H1 (cell line): Measurements from ENCODE around the gene MAP7D2. TPM values are rescaled to one million over a fixed set of nuclear protein-coding genes. Genes with fewer than 3 reads are reported as not detected.

ENCODE experiments used
- CTCF ChIA-PET: fragments of 300-600 bp; sonication (Branson Sonifier 250); formaldehyde crosslinking; loops from one replicate; lab custom pipeline; 2021; ENCODE audit not compliant: partially characterized antibody; lab: Charles Lee
- POLR2A ChIA-PET: fragments of 300-600 bp; sonication (Branson Sonifier 250); formaldehyde crosslinking; loops from one replicate; lab custom pipeline; 2021; ENCODE audit warnings: inconsistent platforms; ENCODE audit not compliant: partially characterized antibody; lab: Charles Lee
- DNase-seq, 2 experiments: peaks; one replicate each; pipeline versions ENCODE4 v3.0.0 to v3.0.0-alpha.2; 2010 to 2022; ENCODE audit warnings: low spot score in 2 of 2, low read depth in 1 of 2, mixed read lengths in 1 of 2
- FAIRE-seq: peaks from 2 replicates; lab custom pipeline; 2011; peaks lifted over from hg19 to GRCh38; lab: Jason Lieb, UNC
- H2AFZ ChIP-seq: 2 replicates; pipeline ENCODE4 v1.8.1; 2012; ENCODE audit warnings: low read length, inconsistent platforms
- H2AK5ac ChIP-seq: 2 replicates; pipeline ENCODE4 v1.6.1; 2013; ENCODE audit warnings: low read depth, low read length
- H2BK120ac ChIP-seq: replicated peaks from 2 replicates; pipeline ENCODE3; 2013; ENCODE audit warnings: low read depth, low read length, inconsistent platforms
- H2BK12ac ChIP-seq: 2 replicates; pipeline ENCODE4 v1.6.1; 2013; ENCODE audit warnings: low read depth, low read length
- H2BK15ac ChIP-seq: 2 replicates; pipeline ENCODE4 v1.6.1; 2013; ENCODE audit warnings: low read length
- H2BK20ac ChIP-seq: 2 replicates; pipeline ENCODE4 v1.6.1; 2013; ENCODE audit warnings: low read length
- H2BK5ac ChIP-seq: 2 replicates; pipeline ENCODE4 v1.6.1; 2013; ENCODE audit warnings: low read depth, low read length
- H3K14ac ChIP-seq: 2 replicates; pipeline ENCODE4 v1.6.1; 2013; ENCODE audit warnings: inconsistent platforms; ENCODE audit not compliant: insufficient read length
- H3K18ac ChIP-seq: 2 replicates; pipeline ENCODE4 v1.6.1; 2013; ENCODE audit warnings: low read length; ENCODE audit errors: extremely low read depth
- H3K23ac ChIP-seq: 2 replicates; pipeline ENCODE4 v1.6.1; 2013; ENCODE audit warnings: inconsistent platforms; ENCODE audit not compliant: insufficient read length
- H3K23me2 ChIP-seq: 2 replicates; pipeline ENCODE4 v1.6.1; 2013; ENCODE audit warnings: low read depth, low read length
- H3K27ac ChIP-seq: 2 replicates; pipeline ENCODE4 v1.6.1; 2011; ENCODE audit warnings: low read depth, low read length, inconsistent platforms
- H3K27me3 ChIP-seq, 4 experiments: replicated peaks in 1 of 4; 1 replicate in 1 of 4; 2 replicates in 3 of 4; pipeline versions ENCODE4 v1.6.1 to v1.8.1; 2011 to 2013; ENCODE audit warnings: low read length in 3 of 4, mild to moderate bottlenecking in 3 of 4, inconsistent platforms in 2 of 4, mixed read lengths in 2 of 4, moderate library complexity in 1 of 4; ENCODE audit not compliant: control insufficient read depth in 3 of 4, insufficient read depth in 3 of 4; ENCODE audit errors: extremely low read depth in 1 of 4
- H3K36me3 ChIP-seq, 4 experiments: 2 replicates each; pipeline versions ENCODE4 v1.6.1 to v1.8.1; 2011 to 2013; ENCODE audit warnings: mild to moderate bottlenecking in 4 of 4, low read length in 3 of 4, moderate library complexity in 2 of 4, control low read depth in 1 of 4, inconsistent platforms in 1 of 4; ENCODE audit not compliant: insufficient read depth in 4 of 4, control insufficient read depth in 2 of 4
- H3K4ac ChIP-seq: replicated peaks from 2 replicates; pipeline ENCODE3; 2013; ENCODE audit warnings: low read length, low read depth, mixed read lengths, inconsistent platforms; ENCODE audit not compliant: insufficient read length
- H3K4me1 ChIP-seq, 4 experiments: replicated peaks in 1 of 4; 1 replicate in 1 of 4; 2 replicates in 3 of 4; pipeline versions ENCODE4 v1.6.1 to v1.8.1; 2011 to 2013; ENCODE audit warnings: low read length in 3 of 4, inconsistent platforms in 2 of 4, mixed read lengths in 1 of 4; ENCODE audit not compliant: insufficient read depth in 4 of 4, control insufficient read depth in 3 of 4
- H3K4me2 ChIP-seq, 2 experiments: 2 replicates each; pipeline versions ENCODE4 v1.6.1 to v1.8.1; 2011 to 2013; ENCODE audit warnings: low read depth in 2 of 2, low read length in 2 of 2, control low read depth in 1 of 2, inconsistent platforms in 1 of 2, mild to moderate bottlenecking in 1 of 2; ENCODE audit not compliant: insufficient read depth in 1 of 2
- H3K4me3 ChIP-seq, 4 experiments: fragments of 200-600, 300-600 bp in 1 of 4; sonication (generic), shearing (Covaris generic), sonication (Bioruptor Twin) in 1 of 4; 2 replicates each; pipeline versions ENCODE4 v1.5.1 to v1.8.1; 2011 to 2016; ENCODE audit warnings: low read length in 4 of 4, low read depth in 3 of 4, control low read depth in 2 of 4, inconsistent platforms in 2 of 4, mild to moderate bottlenecking in 2 of 4, mixed read lengths in 1 of 4, moderate library complexity in 1 of 4; ENCODE audit not compliant: insufficient read depth in 2 of 4; ENCODE audit errors: extremely low read depth in 1 of 4
- H3K56ac ChIP-seq: replicated peaks from 2 replicates; pipeline ENCODE3; 2013; ENCODE audit warnings: low read depth, mild to moderate bottlenecking, mixed read lengths, low read length, inconsistent platforms; ENCODE audit not compliant: insufficient read length
- H3K79me1 ChIP-seq: 2 replicates; pipeline ENCODE4 v1.6.1; 2013; ENCODE audit warnings: low read depth, low read length, control low read depth
- H3K79me2 ChIP-seq, 2 experiments: 2 replicates each; pipeline versions ENCODE4 v1.6.1 to v1.8.1; 2012 to 2013; ENCODE audit warnings: low read length in 2 of 2, mild to moderate bottlenecking in 2 of 2, inconsistent platforms in 1 of 2; ENCODE audit not compliant: insufficient read depth in 2 of 2, control insufficient read depth in 1 of 2
- H3K9ac ChIP-seq, 4 experiments: replicated peaks in 1 of 4; 1 replicate in 1 of 4; 2 replicates in 3 of 4; pipeline versions ENCODE4 v1.6.1 to v1.8.1; 2011 to 2013; ENCODE audit warnings: low read depth in 3 of 4, low read length in 3 of 4, control low read depth in 2 of 4, mild to moderate bottlenecking in 2 of 4, moderate library complexity in 2 of 4, inconsistent platforms in 1 of 4; ENCODE audit errors: extremely low read depth in 1 of 4
- H3K9me3 ChIP-seq, 2 experiments: 2 replicates each; pipeline versions ENCODE4 v1.6.1 to v1.8.1; 2012 to 2013; ENCODE audit warnings: mild to moderate bottlenecking in 2 of 2, moderate library complexity in 2 of 2, control low read depth in 1 of 2, inconsistent platforms in 1 of 2, low read depth in 1 of 2, low read length in 1 of 2, mixed read lengths in 1 of 2; ENCODE audit not compliant: insufficient read depth in 2 of 2
- H4K20me1 ChIP-seq, 2 experiments: replicated peaks in 1 of 2; 2 replicates each; pipeline versions ENCODE3 to v1.8.1; 2011 to 2013; ENCODE audit warnings: inconsistent platforms in 2 of 2, low read length in 2 of 2, mild to moderate bottlenecking in 1 of 2; ENCODE audit not compliant: insufficient read depth in 2 of 2, control insufficient read depth in 1 of 2
- H4K5ac ChIP-seq: 2 replicates; pipeline ENCODE4 v1.6.1; 2013; ENCODE audit warnings: low read length, low read depth, mixed read lengths, inconsistent platforms; ENCODE audit not compliant: insufficient read length
- H4K8ac ChIP-seq: 2 replicates; pipeline ENCODE4 v1.8.0; 2013; ENCODE audit warnings: mild to moderate bottlenecking, moderate library complexity, low read length, inconsistent platforms; ENCODE audit not compliant: insufficient read depth; ENCODE audit errors: extremely low read depth
- H4K91ac ChIP-seq: replicated peaks from 2 replicates; pipeline ENCODE3; 2013; ENCODE audit warnings: low read length, mixed read lengths, inconsistent platforms; ENCODE audit not compliant: insufficient read length
- EGR1 ChIP-seq: IDR thresholded peaks from 2 replicates; pipeline ENCODE4 v1.6.1; 2011; ENCODE audit warnings: low read depth, low read length, borderline replicate concordance
- NRF1 ChIP-seq: IDR thresholded peaks from 2 replicates; pipeline ENCODE4 v1.6.1; 2011; ENCODE audit warnings: mild to moderate bottlenecking, low read depth, low read length, improper control_type of control experiment
- RBBP5 ChIP-seq: IDR thresholded peaks from 2 replicates; pipeline ENCODE4 v1.7.1; 2012; ENCODE audit warnings: low read depth, mild to moderate bottlenecking, inconsistent platforms, low read length, moderate library complexity, borderline replicate concordance
- RNF2 ChIP-seq: fragments of 200-900, 300-1000 bp; sonication (generic); IDR thresholded peaks from 2 replicates; pipeline ENCODE4 v1.7.1; 2016; ENCODE audit warnings: borderline replicate concordance, low read depth, mild to moderate bottlenecking, antibody characterized with exemption, low read length; ENCODE audit not compliant: poor library complexity, severe bottlenecking; ENCODE audit errors: missing control alignments
- SIN3A ChIP-seq, 2 experiments: IDR thresholded peaks in 1 of 2; conservative IDR thresholded peaks in 1 of 2; 2 replicates each; pipeline ENCODE4 v1.6.1; 2011 to 2012; ENCODE audit warnings: low read length in 2 of 2, improper control_type of control experiment in 1 of 2, low read depth in 1 of 2, mild to moderate bottlenecking in 1 of 2
- SUZ12 ChIP-seq: fragments of 200-600 bp; sonication (generic); IDR thresholded peaks from 2 replicates; pipeline ENCODE4 v1.6.1; 2012; ENCODE audit warnings: mild to moderate bottlenecking, inconsistent platforms, low read length, moderate library complexity, mixed read lengths
- WGBS, 2 experiments: shearing (Covaris generic) in 1 of 2; methylation state at CpG; one replicate each; pipeline versions ENCODE4 v1.1.6 to v1.1.7; 2013 to 2015; ENCODE audit warnings: low lambda C conversion rate in 2 of 2, mixed read lengths in 2 of 2, inconsistent platforms in 1 of 2, low coverage in 1 of 2, missing lambda C conversion rate in 1 of 2; ENCODE audit not compliant: insufficient replicate concordance in 2 of 2, insufficient coverage in 1 of 2, insufficient read length in 1 of 2; ENCODE audit errors: extremely low coverage in 1 of 2, missing lambda C conversion rate in 1 of 2; 5-methylcytosine and 5-hydroxymethylcytosine counted together
- polyA plus RNA-seq, 7 experiments: library from polyadenylated mRNA; depleted of rRNA in 3 of 7; stranded (reverse) in 5 of 7; unstranded in 2 of 7; fragments of >200 nt in 5 of 7; fragments of 200-250 nt in 2 of 7; gene quantifications; 1 replicate in 5 of 7; 2 replicates in 1 of 7; 4 replicates in 1 of 7; pipeline versions ENCODE4 v1.2.1 to v1.2.3, GENCODE V29; 2011 to 2013; ENCODE audit warnings: missing spikeins in 2 of 7, mixed read lengths in 2 of 7
- total RNA-seq: library from RNA; stranded (reverse); fragmentation: NEBNext Ultra II Directional; extraction: Animal tissue kit (Norgen Biotek cat#: 25700); gene quantifications from 2 replicates; pipeline ENCODE4 v1.2.1, GENCODE V29; 2021

Gene MAP7D2
- total and polyA plus RNA-seq, 2 of the 8 experiments (the other 6 are each of a cell fraction or from before 2014, with no cell fraction given), result 0.65 to 0.83 TPM

DNA sequence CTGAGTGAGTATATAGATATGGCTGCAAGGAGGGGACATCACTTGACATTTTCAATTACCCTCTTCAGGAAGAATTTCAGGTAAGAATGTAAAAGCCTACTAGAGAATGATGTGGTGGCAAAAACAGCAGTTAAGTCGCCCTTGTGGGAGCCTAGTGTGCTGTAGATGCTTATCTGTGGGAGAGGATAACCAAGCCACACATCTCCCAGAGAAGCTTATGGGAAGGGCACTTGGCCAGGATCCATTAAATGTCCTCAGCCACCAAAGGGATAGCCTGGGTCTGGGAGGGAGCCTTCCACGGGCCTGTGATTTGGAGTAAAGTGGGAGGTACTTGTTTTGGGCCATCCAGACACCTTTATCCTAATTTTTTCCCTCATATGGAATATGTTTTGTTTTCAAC is 84.5 kb downstream of the MAP7D2 start:
- H2BK12ac ChIP-seq, result no peak overlapping the region
- no peak overlapping the region for H2BK20ac ChIP-seq
- H4K8ac ChIP-seq, result no peak overlapping the region
- H2BK15ac ChIP-seq, result no peak overlapping the region
- H3K56ac ChIP-seq, result no peak overlapping the region
- H3K9me3 ChIP-seq, result no peaks in the 10 kb centered on the region
- ChIA-PET POLR2A (no interaction called here), CTCF (no interaction called here)
- no peak overlapping the region for H3K4me2 ChIP-seq
- H4K91ac ChIP-seq, result no peak overlapping the region
- H3K9ac ChIP-seq, result no peak overlapping the region
- no peaks in the 10 kb centered on the region for H3K27me3 ChIP-seq
- FAIRE-seq (no peak), DNase-seq (no peak)
- no peak overlapping the region for H3K27ac ChIP-seq
- no peak overlapping the region for H2BK120ac ChIP-seq
- no peaks in the 10 kb centered on the region for H4K20me1 ChIP-seq
- H3K14ac ChIP-seq, result no peak overlapping the region
- H2AFZ ChIP-seq, result no peak overlapping the region
- no peak overlapping the region for H4K5ac ChIP-seq
- no peak overlapping the region for H3K4ac ChIP-seq
- 95% methylated on average over 2 of the region's 2 CpGs; no CpG with 5 or more reads in 1 of the 2 experiments for WGBS, 2 experiments
- no peak overlapping the region for H3K4me3 ChIP-seq
- no peaks in the 10 kb centered on the region for H3K36me3 ChIP-seq
- no peak overlapping the region for H3K23ac ChIP-seq
- H2AK5ac ChIP-seq, result no peak overlapping the region
- no peaks in the 10 kb centered on the region for H3K23me2 ChIP-seq
- no peaks in the 10 kb centered on the region for H3K79me1 ChIP-seq
- no peak overlapping the region for H2BK5ac ChIP-seq
- no peak overlapping the region for H3K18ac ChIP-seq
- no peaks in the 10 kb centered on the region for H3K79me2 ChIP-seq
- H3K4me1 ChIP-seq, result no peaks in the 10 kb centered on the region
- TF ChIP-seq RNF2 (no peak), RBBP5 (no peak), SIN3A (conservative IDR thresholded peaks at IDR 0.05 in 1 of 2, IDR thresholded peaks at IDR 0.05 in 1 of 2; ENCODE audit: low read depth in 1 of 2, low read length in 2 of 2) (no peak), EGR1 (no peak), NRF1 (no peak), SUZ12 (no peak)
